ENCODE data around the gene MEI4. TPM values are rescaled to one million over a fixed set of nuclear protein-coding genes. Genes with fewer than 3 reads are reported as not detected.

MEI4 gene
- polyA plus RNA-seq, 1 donor (not counting 4 experiments of a cell fraction or from before 2014, with no cell fraction given), result 0.01 TPM

- H3K9me3 ChIP-seq (ENCODE audit: control insufficient read depth, low read depth, low read length), result no peaks in the 10 kb centered on the region
- H3K4me3 ChIP-seq (ENCODE audit: control insufficient read depth in 2 of 3, extremely low read depth in 1 of 3, insufficient read depth in 2 of 3, low read depth in 1 of 3, low read length in 3 of 3), result no peak overlapping the region
- DNase-seq (ENCODE audit: low read depth, low spot score) (no peak), FAIRE-seq (no peak)
- H3K4me2 ChIP-seq (ENCODE audit: control insufficient read depth, extremely low read depth, insufficient read depth, low read depth, low read length), result no peak overlapping the region
- no peaks in the 10 kb centered on the region for H3K36me3 ChIP-seq (ENCODE audit: control insufficient read depth in 2 of 2, extremely low read depth in 1 of 2, insufficient read depth in 2 of 2, low read length in 2 of 2)
- no peaks in the 10 kb centered on the region for H3K27me3 ChIP-seq (ENCODE audit: control insufficient read depth, extremely low read depth, insufficient read depth, low read length)
- H3K4me1 ChIP-seq (ENCODE audit: control insufficient read depth, extremely low read depth, insufficient read depth, low read length), result no peaks in the 10 kb centered on the region
- no peaks in the 10 kb centered on the region for H3K9me1 ChIP-seq (ENCODE audit: control insufficient read depth, extremely low read depth, insufficient read depth, low read length)
- H3K9ac ChIP-seq (ENCODE audit: control insufficient read depth, extremely low read depth, insufficient read depth, low read length), result no peak overlapping the region
- no peak overlapping the region for H2AFZ ChIP-seq (ENCODE audit: control insufficient read depth, low read length)
- TF ChIP-seq EZH2 (IDR thresholded peaks at IDR 0.05; ENCODE audit: low read length), result no peak
- TF ChIP-seq, protein P1, sequence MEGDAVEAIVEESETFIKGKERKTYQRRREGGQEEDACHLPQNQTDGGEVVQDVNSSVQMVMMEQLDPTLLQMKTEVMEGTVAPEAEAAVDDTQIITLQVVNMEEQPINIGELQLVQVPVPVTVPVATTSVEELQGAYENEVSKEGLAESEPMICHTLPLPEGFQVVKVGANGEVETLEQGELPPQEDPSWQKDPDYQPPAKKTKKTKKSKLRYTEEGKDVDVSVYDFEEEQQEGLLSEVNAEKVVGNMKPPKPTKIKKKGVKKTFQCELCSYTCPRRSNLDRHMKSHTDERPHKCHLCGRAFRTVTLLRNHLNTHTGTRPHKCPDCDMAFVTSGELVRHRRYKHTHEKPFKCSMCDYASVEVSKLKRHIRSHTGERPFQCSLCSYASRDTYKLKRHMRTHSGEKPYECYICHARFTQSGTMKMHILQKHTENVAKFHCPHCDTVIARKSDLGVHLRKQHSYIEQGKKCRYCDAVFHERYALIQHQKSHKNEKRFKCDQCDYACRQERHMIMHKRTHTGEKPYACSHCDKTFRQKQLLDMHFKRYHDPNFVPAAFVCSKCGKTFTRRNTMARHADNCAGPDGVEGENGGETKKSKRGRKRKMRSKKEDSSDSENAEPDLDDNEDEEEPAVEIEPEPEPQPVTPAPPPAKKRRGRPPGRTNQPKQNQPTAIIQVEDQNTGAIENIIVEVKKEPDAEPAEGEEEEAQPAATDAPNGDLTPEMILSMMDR (optimal IDR thresholded peaks at IDR 0.05 in 1 of 3, IDR thresholded peaks at IDR 0.05 in 1 of 3, conservative IDR thresholded peaks at IDR 0.05 in 1 of 3; ENCODE audit: extremely low read depth in 1 of 3, insufficient read depth in 2 of 3, low read length in 3 of 3), result no peak
- dilution Hi-C loops (cut with MboI; ENCODE audit: extremely low pct_ligation_motif_present, low sequenced_read_pairs), result no loop called here
- no peaks in the 10 kb centered on the region for H4K20me1 ChIP-seq (ENCODE audit: control insufficient read depth, extremely low read depth, insufficient read depth, low read length)
- no peaks in the 10 kb centered on the region for H3K79me2 ChIP-seq (ENCODE audit: control insufficient read depth, insufficient read depth, low read length)
- no peak overlapping the region for H3K27ac ChIP-seq (ENCODE audit: control insufficient read depth, insufficient read depth, low read length)
Observed at GRCh38 chr6:77644102-77644705, 8.6 kb upstream of the MEI4 start.

- H3K4me2 ChIP-seq (ENCODE audit: control insufficient read depth, extremely low read depth, insufficient read depth, low read depth, low read length), result peak overlapping the region; percentile 20
- peak overlapping the region; percentile 37 for H2AFZ ChIP-seq (ENCODE audit: control insufficient read depth, low read length)
- no peak overlapping the region for H3K9ac ChIP-seq (ENCODE audit: control insufficient read depth, extremely low read depth, insufficient read depth, low read length)
Observed at GRCh38 chr6:77650098-77650663, 2.7 kb upstream of the MEI4 start.

More at GRCh38 chr6:77650098-77650663, 2.7 kb upstream of the MEI4 start:
- TF ChIP-seq EZH2 (IDR thresholded peaks at IDR 0.05; ENCODE audit: low read length), result no peak
- TF ChIP-seq, protein P1 (optimal IDR thresholded peaks at IDR 0.05 in 1 of 3, IDR thresholded peaks at IDR 0.05 in 1 of 3, conservative IDR thresholded peaks at IDR 0.05 in 1 of 3; ENCODE audit: extremely low read depth in 1 of 3, insufficient read depth in 2 of 3, low read length in 3 of 3), result peak; percentile 9 to 53 (median 25)
- no peaks in the 10 kb centered on the region for H4K20me1 ChIP-seq (ENCODE audit: control insufficient read depth, extremely low read depth, insufficient read depth, low read length)
- no peak for DNase-seq (ENCODE audit: low read depth, low spot score)
- dilution Hi-C loops (cut with MboI; ENCODE audit: extremely low pct_ligation_motif_present, low sequenced_read_pairs), result no loop called here
- no peak overlapping the region for H3K27ac ChIP-seq (ENCODE audit: control insufficient read depth, insufficient read depth, low read length)
- H3K9me1 ChIP-seq (ENCODE audit: control insufficient read depth, extremely low read depth, insufficient read depth, low read length), result no peaks in the 10 kb centered on the region
- no peaks in the 10 kb centered on the region for H3K79me2 ChIP-seq (ENCODE audit: control insufficient read depth, insufficient read depth, low read length)
- FAIRE-seq, result no peak
- H3K27me3 ChIP-seq (ENCODE audit: control insufficient read depth, extremely low read depth, insufficient read depth, low read length), result no peaks in the 10 kb centered on the region
- no peaks in the 10 kb centered on the region for H3K9me3 ChIP-seq (ENCODE audit: control insufficient read depth, low read depth, low read length)
- no peaks in the 10 kb centered on the region for H3K36me3 ChIP-seq (ENCODE audit: control insufficient read depth in 2 of 2, extremely low read depth in 1 of 2, insufficient read depth in 2 of 2, low read length in 2 of 2)
- H3K4me1 ChIP-seq (ENCODE audit: control insufficient read depth, extremely low read depth, insufficient read depth, low read length), result no peaks in the 10 kb centered on the region
- peak overlapping the region in 1 of 3 experiments; percentile 28 for H3K4me3 ChIP-seq (ENCODE audit: control insufficient read depth in 2 of 3, extremely low read depth in 1 of 3, insufficient read depth in 2 of 3, low read depth in 1 of 3, low read length in 3 of 3)

Measured in keratinocyte (primary cell).